Panc1 (cell line): Measurements from ENCODE around the gene FAM177B. TPM values are rescaled to one million over a fixed set of nuclear protein-coding genes. Genes with fewer than 3 reads are reported as not detected.

Experiments
- ATAC-seq: fragments of 200-7000 bp; cut with Tn5 transposase; 2 replicates; pipeline ENCODE4 v1.9.1; 2020; ENCODE audit warnings: mild to moderate bottlenecking, moderate library complexity
- BruUV-seq: library from RNA; stranded (reverse); fragments of 400-500 nt; replicated peaks from 2 replicates; lab custom pipeline; 2021; lab: Mats Ljungman, UMichigan
- CTCF ChIA-PET: fragments of 300-600 bp; sonication (Branson Sonifier 250); formaldehyde crosslinking; loops from one replicate; lab custom pipeline; 2022; ENCODE audit warnings: antibody characterized with exemption; lab: Charles Lee
- POLR2A ChIA-PET: fragments of 300-600 bp; sonication (Branson Sonifier 250); formaldehyde crosslinking; loops from one replicate; lab custom pipeline; 2022; ENCODE audit warnings: antibody characterized with exemption; lab: Charles Lee
- DNase-seq: peaks from one replicate; pipeline ENCODE4 v3.0.0-alpha.2; 2010; ENCODE audit warnings: low read depth, low spot score
- H3K27ac ChIP-seq: 2 replicates; pipeline ENCODE4 v1.5.1; 2011; ENCODE audit warnings: mild to moderate bottlenecking, low read length, inconsistent platforms
- H3K27me3 ChIP-seq: fragments of 200-500 bp; sonication (Bioruptor generic); 2 replicates; pipeline ENCODE4 v1.6.0; 2014; ENCODE audit warnings: low read length, inconsistent platforms; ENCODE audit not compliant: control insufficient read depth, insufficient read depth
- H3K36me3 ChIP-seq: fragments of 200-500 bp; sonication (Bioruptor generic); 2 replicates; pipeline ENCODE4 v1.5.1; 2014; ENCODE audit warnings: inconsistent platforms, mild to moderate bottlenecking, low read length, moderate library complexity; ENCODE audit not compliant: control insufficient read depth, insufficient read depth
- H3K4me1 ChIP-seq: 2 replicates; pipeline ENCODE4 v1.5.1; 2011; ENCODE audit warnings: inconsistent platforms, mild to moderate bottlenecking, low read length, moderate library complexity; ENCODE audit not compliant: control insufficient read depth, insufficient read depth
- H3K4me3 ChIP-seq, 2 experiments: 2 replicates each; pipeline ENCODE4 v1.5.1; 2011 to 2012; ENCODE audit warnings: low read depth in 2 of 2, low read length in 2 of 2, mild to moderate bottlenecking in 2 of 2, inconsistent platforms in 1 of 2, moderate library complexity in 1 of 2
- H3K9me3 ChIP-seq: fragments of 200-500 bp; sonication (Bioruptor generic); 2 replicates; pipeline ENCODE4 v1.5.1; 2014; ENCODE audit warnings: low read depth, mild to moderate bottlenecking, inconsistent platforms, low read length, moderate library complexity; ENCODE audit not compliant: control insufficient read depth, insufficient read depth
- CTCF ChIP-seq: fragments of 450-650 bp; IDR thresholded peaks from 2 replicates; pipeline ENCODE4 v1.5.1; 2017; ENCODE audit warnings: mild to moderate bottlenecking
- POLR2AphosphoS5 ChIP-seq: IDR thresholded peaks from 2 replicates; pipeline ENCODE4 v1.6.1; 2012; ENCODE audit warnings: mild to moderate bottlenecking, low read depth, low read length, moderate library complexity
- REST ChIP-seq, 2 experiments: IDR thresholded peaks; 2 replicates each; pipeline ENCODE4 v1.6.1; 2011 to 2012; ENCODE audit warnings: low read depth in 2 of 2, control low read depth in 1 of 2, low read length in 1 of 2, mild to moderate bottlenecking in 1 of 2, moderate library complexity in 1 of 2; ENCODE audit not compliant: insufficient read depth in 1 of 2
- SIN3A ChIP-seq: IDR thresholded peaks from 2 replicates; pipeline ENCODE4 v1.6.1; 2012; ENCODE audit warnings: low read depth, mild to moderate bottlenecking, low read length, moderate library complexity, borderline replicate concordance; ENCODE audit not compliant: insufficient read depth
- TCF7L2 ChIP-seq: IDR thresholded peaks from 2 replicates; pipeline ENCODE4 v1.6.1; 2011; ENCODE audit warnings: mild to moderate bottlenecking, low read depth, low read length, inconsistent platforms
- in situ Hi-C: cut with HindIII; loops from 2 replicates; pipeline ENCODE4 v1.10.0; 2016; ENCODE audit warnings: low sequenced_read_pairs, low pct_unique_long_range_greater_than_20kb
- intact Hi-C: fragments of 100-400 bp; cut with micrococcal nuclease; formaldehyde crosslinking; loops from one replicate; pipeline ENCODE4 v1.10.0; 2022; ENCODE audit not compliant: unreplicated experiment
- total RNA-seq: library from RNA; stranded (reverse); gene quantifications from one replicate; pipeline ENCODE4 v1.2.1, GENCODE V29; 2021; ENCODE audit not compliant: unreplicated experiment

Gene FAM177B
- total RNA-seq, 1 experiment from 2014 or later, result not detected

GRCh38 chr1:222716393-222716792, 20.6 kb upstream of the FAM177B start:
- Histone ChIP-seq H3K4me3 (no peak overlapping the region), H3K9me3 (no peaks in the 10 kb centered on the region), H3K27ac (no peak overlapping the region), H3K27me3 (no peaks in the 10 kb centered on the region), H3K4me1 (no peaks in the 10 kb centered on the region), H3K36me3 (peaks cover 40% of the 10 kb centered on the region)
- DNase-seq (no peak), ATAC-seq (no peak)
- no TSS peak for BruUV-seq
- no peak for TF ChIP-seq CTCF
- TF ChIP-seq TCF7L2, result no peak
- no peak for TF ChIP-seq SIN3A
- no peak for TF ChIP-seq REST (IDR thresholded peaks at IDR 0.05; ENCODE audit: insufficient read depth in 1 of 2, low read depth in 2 of 2, low read length in 1 of 2)
- no peak for TF ChIP-seq POLR2AphosphoS5
- ChIA-PET CTCF (no interaction called here), POLR2A (no interaction called here)
- intact Hi-C loops, result no loop called here
- in situ Hi-C loops, result no loop called here

- BruUV-seq, result no TSS peak
- ChIA-PET CTCF (no interaction called here), POLR2A (no interaction called here)
- TF ChIP-seq SIN3A (no peak), POLR2AphosphoS5 (no peak), CTCF (no peak)
- Histone ChIP-seq H3K9me3 (no peaks in the 10 kb centered on the region), H3K4me3 (no peak overlapping the region), H3K27ac (no peak overlapping the region), H3K4me1 (no peaks in the 10 kb centered on the region), H3K27me3 (no peaks in the 10 kb centered on the region), H3K36me3 (peaks cover 72% of the 10 kb centered on the region)
- no peak for DNase-seq
- in situ Hi-C loops (loop anchor here (25.0 kb wide), 1 partner anchor 359 kb away; no protein-coding TSS in a partner anchor), intact Hi-C loops (no loop called here)
- no peak for ATAC-seq
Observed at GRCh38 chr1:222728746-222729145, 8.3 kb upstream of the FAM177B start.
